Thyroid gland (tissue), 4 donors: Measurements from ENCODE around the gene DNAAF2.

Experiments used
- POLR2A ChIP-seq, 2 donors: fragments of 450-650 bp; IDR thresholded peaks; one replicate each; pipeline ENCODE4 v1.6.1; 2017; ENCODE audit warnings: antibody characterized with exemption in 2 of 2, mild to moderate bottlenecking in 2 of 2, moderate library complexity in 1 of 2
- TF ChIP-seq, protein P1 (sequence below), 6 experiments: fragments of 200-600 bp in 3 of 6; fragments of 450-650 bp in 3 of 6; sonication (generic) in 3 of 6; IDR thresholded peaks; one replicate each; pipeline ENCODE4 v1.5.1; 2016 to 2019; ENCODE audit warnings: antibody characterized with exemption in 6 of 6, mild to moderate bottlenecking in 2 of 6, inconsistent platforms in 1 of 6, moderate library complexity in 1 of 6

DNA sequence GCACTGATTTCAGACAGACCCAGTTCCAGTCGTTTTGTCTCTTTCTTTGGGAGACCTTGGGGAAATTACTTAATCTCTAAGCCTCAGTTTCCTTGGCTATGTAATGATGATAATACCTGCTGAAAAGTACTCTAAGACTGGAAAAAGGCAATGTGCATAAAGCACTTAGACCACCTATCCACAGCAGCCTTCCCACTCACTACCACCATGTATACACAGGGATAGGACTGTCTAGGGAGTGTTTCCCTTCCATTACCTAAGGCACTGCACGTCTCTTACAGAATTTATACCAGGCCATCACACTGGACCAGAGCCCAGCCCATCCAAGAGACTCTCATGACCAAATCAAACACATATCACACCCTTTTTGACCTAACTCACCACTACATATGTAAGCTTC, 55.2 kb downstream of the DNAAF2 start:
- TF ChIP-seq, protein P1, sequence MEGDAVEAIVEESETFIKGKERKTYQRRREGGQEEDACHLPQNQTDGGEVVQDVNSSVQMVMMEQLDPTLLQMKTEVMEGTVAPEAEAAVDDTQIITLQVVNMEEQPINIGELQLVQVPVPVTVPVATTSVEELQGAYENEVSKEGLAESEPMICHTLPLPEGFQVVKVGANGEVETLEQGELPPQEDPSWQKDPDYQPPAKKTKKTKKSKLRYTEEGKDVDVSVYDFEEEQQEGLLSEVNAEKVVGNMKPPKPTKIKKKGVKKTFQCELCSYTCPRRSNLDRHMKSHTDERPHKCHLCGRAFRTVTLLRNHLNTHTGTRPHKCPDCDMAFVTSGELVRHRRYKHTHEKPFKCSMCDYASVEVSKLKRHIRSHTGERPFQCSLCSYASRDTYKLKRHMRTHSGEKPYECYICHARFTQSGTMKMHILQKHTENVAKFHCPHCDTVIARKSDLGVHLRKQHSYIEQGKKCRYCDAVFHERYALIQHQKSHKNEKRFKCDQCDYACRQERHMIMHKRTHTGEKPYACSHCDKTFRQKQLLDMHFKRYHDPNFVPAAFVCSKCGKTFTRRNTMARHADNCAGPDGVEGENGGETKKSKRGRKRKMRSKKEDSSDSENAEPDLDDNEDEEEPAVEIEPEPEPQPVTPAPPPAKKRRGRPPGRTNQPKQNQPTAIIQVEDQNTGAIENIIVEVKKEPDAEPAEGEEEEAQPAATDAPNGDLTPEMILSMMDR (IDR thresholded peaks at IDR 0.05): no peak
- TF ChIP-seq POLR2A (IDR thresholded peaks at IDR 0.05): no peak
